ENCODE data around the gene HSH2D.
"Not testable (repeated sequence)": the region's sequence is repeated elsewhere in the genome, so short reads cannot be mapped to it uniquely, and the experiment has no call there.

Gene HSH2D

GRCh38 chr19:16143399-16144215 lies at the start of gene HSH2D:
TSS of gene HSH2D (plus strand) at chr19:16143685. CDS start at chr19:16148751, 5,066 bp downstream.
- peak; percentile 80 to 90 for DNase-seq

- DNase-seq, result no peak
Observed at GRCh38 chr19:16094360-16095070, 49.0 kb upstream of the HSH2D start.

- DNase-seq, result no peak
Observed at GRCh38 chr19:16095071-16095571, 48.4 kb upstream of the HSH2D start.

- DNase-seq, result no peak
Observed at GRCh38 chr19:16096280-16096855, 47.1 kb upstream of the HSH2D start.

- no peak for DNase-seq
Observed at GRCh38 chr19:16098416-16098768, 45.1 kb upstream of the HSH2D start.

GRCh38 chr19:16098821-16099220 lies 44.7 kb upstream of the HSH2D start:
- DNase-seq, result no peak

- not testable (repeated sequence) for DNase-seq
Observed at GRCh38 chr19:16099314-16099965, 44.0 kb upstream of the HSH2D start.

- no peak for DNase-seq
Observed at GRCh38 chr19:16100524-16100923, 43.0 kb upstream of the HSH2D start.

GRCh38 chr19:16104722-16105121 lies 38.8 kb upstream of the HSH2D start:
- no peak for DNase-seq

- peak in 1 of 2 donors; percentile 25 for DNase-seq
Observed at GRCh38 chr19:16106121-16106520, 37.4 kb upstream of the HSH2D start.

- DNase-seq, result peak; percentile 99
Observed at GRCh38 chr19:16111160-16111908, 32.2 kb upstream of the HSH2D start, which contains the start of gene RAB8A. TSS of gene RAB8A (plus strand) at chr19:16111889. CDS start at chr19:16111902, 13 bp downstream.

- DNase-seq, result no peak
Observed at GRCh38 chr19:16111909-16112752, 31.4 kb upstream of the HSH2D start.

GRCh38 chr19:16112778-16113177 lies 30.7 kb upstream of the HSH2D start:
- no peak for DNase-seq

- no peak for DNase-seq
Observed at GRCh38 chr19:16113727-16114126, 29.8 kb upstream of the HSH2D start.

GRCh38 chr19:16115301-16116039 lies 28.0 kb upstream of the HSH2D start:
- DNase-seq, result no peak

- DNase-seq, result no peak
Observed at GRCh38 chr19:16116067-16116466, 27.4 kb upstream of the HSH2D start.

- DNase-seq, result peak in 1 of 2 donors; percentile 29
Observed at GRCh38 chr19:16117594-16118033, 25.9 kb upstream of the HSH2D start.

GRCh38 chr19:16118489-16119033 lies 24.9 kb upstream of the HSH2D start:
- peak; percentile 56 to 89 for DNase-seq

GRCh38 chr19:16119075-16119857 lies 24.2 kb upstream of the HSH2D start:
- DNase-seq, result peak; percentile 59 to 62

All from CD4-positive, alpha-beta T cell treated with Interleukin-4 for 1 hour (primary cell).